HEK293 (cell line): ENCODE results near the gene NIBAN1.
A peak's percentile ranks its signal among the peaks of the same experiment; 100 is the strongest.

Experiments used
- BCL11A ChIP-seq: fragments of 450-650 bp; formaldehyde crosslinking; IDR thresholded peaks from 2 replicates; pipeline ENCODE4 v1.5.1; 2016; ENCODE audit warnings: low read depth, missing biosample characterization, missing genetic modification characterization
- BCL11B ChIP-seq: fragments of 450-650 bp; formaldehyde crosslinking; IDR thresholded peaks from 2 replicates; pipeline ENCODE4 v1.5.1; 2016; ENCODE audit warnings: low read depth, missing biosample characterization, missing genetic modification characterization
- EGR2 ChIP-seq: fragments of 450-650 bp; formaldehyde crosslinking; IDR thresholded peaks from 2 replicates; pipeline ENCODE4 v1.5.1; 2016; ENCODE audit warnings: low read depth, missing biosample characterization, missing genetic modification characterization
- GLI2 ChIP-seq: fragments of 450-650 bp; formaldehyde crosslinking; IDR thresholded peaks from 2 replicates; pipeline ENCODE4; 2017; ENCODE audit warnings: missing biosample characterization, missing genetic modification characterization, low read depth, borderline replicate concordance
- GLIS2 ChIP-seq: fragments of 450-650 bp; formaldehyde crosslinking; IDR thresholded peaks from 2 replicates; pipeline ENCODE4 v1.5.1; 2016; ENCODE audit warnings: missing biosample characterization, missing genetic modification characterization
- HIC1 ChIP-seq: fragments of 450-650 bp; formaldehyde crosslinking; IDR thresholded peaks from 2 replicates; pipeline ENCODE4 v1.5.1; 2016; ENCODE audit warnings: missing biosample characterization, missing genetic modification characterization
- INSM2 ChIP-seq: fragments of 450-650 bp; formaldehyde crosslinking; IDR thresholded peaks from 2 replicates; pipeline ENCODE4 v1.5.1; 2016; ENCODE audit warnings: missing biosample characterization, missing genetic modification characterization
- OSR2 ChIP-seq: fragments of 450-650 bp; formaldehyde crosslinking; IDR thresholded peaks from 2 replicates; pipeline ENCODE4 v1.5.1; 2016; ENCODE audit warnings: missing biosample characterization, missing genetic modification characterization
- OVOL3 ChIP-seq: fragments of 450-650 bp; formaldehyde crosslinking; IDR thresholded peaks from 2 replicates; pipeline ENCODE4 v1.5.1; 2016; ENCODE audit warnings: missing biosample characterization, missing genetic modification characterization
- SP7 ChIP-seq: fragments of 450-650 bp; formaldehyde crosslinking; IDR thresholded peaks from 2 replicates; pipeline ENCODE4 v1.5.1; 2016; ENCODE audit warnings: missing biosample characterization, missing genetic modification characterization
- TSHZ1 ChIP-seq: fragments of 450-650 bp; formaldehyde crosslinking; IDR thresholded peaks from 2 replicates; pipeline ENCODE4 v1.5.1; 2016; ENCODE audit warnings: missing biosample characterization, missing genetic modification characterization, borderline replicate concordance
- ZFHX2 ChIP-seq: fragments of 450-650 bp; formaldehyde crosslinking; conservative IDR thresholded peaks from 2 replicates; pipeline ENCODE4 v1.5.1; 2016; ENCODE audit warnings: missing biosample characterization, missing genetic modification characterization
- ZFP69B ChIP-seq: fragments of 450-650 bp; formaldehyde crosslinking; IDR thresholded peaks from 2 replicates; pipeline ENCODE4 v1.5.1; 2016; ENCODE audit warnings: missing biosample characterization, missing genetic modification characterization
- ZNF10 ChIP-seq: fragments of 450-650 bp; formaldehyde crosslinking; IDR thresholded peaks from 2 replicates; pipeline ENCODE4 v1.5.1; 2017; ENCODE audit warnings: missing biosample characterization, missing genetic modification characterization
- ZNF112 ChIP-seq: fragments of 450-650 bp; formaldehyde crosslinking; IDR thresholded peaks from 2 replicates; pipeline ENCODE4 v1.5.0; 2017; ENCODE audit warnings: missing biosample characterization, missing genetic modification characterization
- ZNF19 ChIP-seq: fragments of 450-650 bp; formaldehyde crosslinking; IDR thresholded peaks from 2 replicates; pipeline ENCODE4; 2016; ENCODE audit warnings: missing biosample characterization, missing genetic modification characterization, low read depth
- ZNF2 ChIP-seq: fragments of 450-650 bp; formaldehyde crosslinking; IDR thresholded peaks from 2 replicates; pipeline ENCODE4 v1.5.1; 2016; ENCODE audit warnings: missing biosample characterization, missing genetic modification characterization
- ZNF24 ChIP-seq: fragments of 450-650 bp; formaldehyde crosslinking; IDR thresholded peaks from 2 replicates; pipeline ENCODE4 v1.5.1; 2016; ENCODE audit warnings: missing biosample characterization, missing genetic modification characterization
- ZNF274 ChIP-seq, 2 experiments: fragments of 200-500 bp in 1 of 2; fragments of 450-650 bp in 1 of 2; sonication (Bioruptor generic) in 1 of 2; formaldehyde crosslinking in 1 of 2; IDR thresholded peaks; 2 replicates each; pipeline versions ENCODE4 v1.5.1 to v1.6.1; 2014 to 2016; ENCODE audit warnings: borderline replicate concordance in 1 of 2, inconsistent platforms in 1 of 2, low read length in 1 of 2, missing biosample characterization in 1 of 2, missing genetic modification characterization in 1 of 2
- ZNF335 ChIP-seq: fragments of 450-650 bp; formaldehyde crosslinking; conservative IDR thresholded peaks from 2 replicates; pipeline ENCODE4 v1.5.1; 2016; ENCODE audit warnings: missing biosample characterization, missing genetic modification characterization
- ZNF341 ChIP-seq: fragments of 450-650 bp; formaldehyde crosslinking; IDR thresholded peaks from 2 replicates; pipeline ENCODE4; 2016; ENCODE audit warnings: low read depth, missing biosample characterization, missing genetic modification characterization
- ZNF362 ChIP-seq: fragments of 450-650 bp; formaldehyde crosslinking; IDR thresholded peaks from 2 replicates; pipeline ENCODE4 v1.5.1; 2016; ENCODE audit warnings: missing biosample characterization, missing genetic modification characterization
- ZNF366 ChIP-seq: fragments of 450-650 bp; formaldehyde crosslinking; conservative IDR thresholded peaks from 2 replicates; pipeline ENCODE4 v1.5.1; 2016; ENCODE audit warnings: missing biosample characterization, missing genetic modification characterization
- ZNF473 ChIP-seq: fragments of 450-650 bp; formaldehyde crosslinking; IDR thresholded peaks from 2 replicates; pipeline ENCODE4 v1.5.1; 2017; ENCODE audit warnings: missing biosample characterization, missing genetic modification characterization
- ZNF600 ChIP-seq: fragments of 450-650 bp; formaldehyde crosslinking; IDR thresholded peaks from 2 replicates; pipeline ENCODE4 v1.5.1; 2016; ENCODE audit warnings: missing biosample characterization, missing genetic modification characterization
- ZNF626 ChIP-seq: fragments of 450-650 bp; sonication (Bioruptor Pico); formaldehyde crosslinking; IDR thresholded peaks from 2 replicates; pipeline ENCODE4 v1.5.1; 2018; ENCODE audit warnings: missing biosample characterization, missing genetic modification characterization, inconsistent platforms
- ZNF692 ChIP-seq: fragments of 450-650 bp; formaldehyde crosslinking; IDR thresholded peaks from 2 replicates; pipeline ENCODE4 v1.5.1; 2016; ENCODE audit warnings: missing biosample characterization, missing genetic modification characterization
- ZNF776 ChIP-seq: fragments of 450-650 bp; formaldehyde crosslinking; IDR thresholded peaks from 2 replicates; pipeline ENCODE4 v1.5.0; 2017; ENCODE audit warnings: missing biosample characterization, missing genetic modification characterization, borderline replicate concordance
- ZNF843 ChIP-seq: fragments of 450-650 bp; formaldehyde crosslinking; IDR thresholded peaks from 2 replicates; pipeline ENCODE4 v1.5.1; 2016; ENCODE audit warnings: missing biosample characterization, missing genetic modification characterization
- ZSCAN30 ChIP-seq: fragments of 450-650 bp; IDR thresholded peaks from 2 replicates; pipeline ENCODE4 v1.5.1; 2018; ENCODE audit warnings: missing biosample characterization, mild to moderate bottlenecking, missing genetic modification characterization, moderate library complexity

The NIBAN1 gene

GRCh38 chr1:184930645-184931044 is 43.7 kb downstream of the NIBAN1 start (continued):
- peak; percentile 84 for TF ChIP-seq SP7 (tag by site-specific recombination)
- TF ChIP-seq ZNF19 (tag by site-specific recombination): 0 out of 2 replicates have a peak, but pooled peaks have one; percentile 8
- peak; percentile 96 for TF ChIP-seq ZNF362 (tag by site-specific recombination)
- peak; percentile 88; the same call in 1 of the 2 replicates for TF ChIP-seq ZSCAN30
- TF ChIP-seq ZNF274 (IDR thresholded peaks at IDR 0.05; ENCODE audit: low read length): no peak
- TF ChIP-seq ZNF274 (tag by site-specific recombination; IDR thresholded peaks at IDR 0.05; ENCODE audit: borderline replicate concordance): no peak
- no peak for TF ChIP-seq ZFHX2 (tag by site-specific recombination)
- no peak for TF ChIP-seq ZNF341 (tag by site-specific recombination)
- TF ChIP-seq ZNF366 (tag by site-specific recombination): peak; percentile 82
- TF ChIP-seq INSM2 (tag by site-specific recombination): peak; percentile 98
- no peak for TF ChIP-seq ZNF776 (tag by site-specific recombination)
- no peak for TF ChIP-seq ZNF473 (tag by site-specific recombination)
- TF ChIP-seq ZNF24: peak; percentile 89
- TF ChIP-seq TSHZ1: peak; percentile 97
- peak; percentile 52; the same call in 1 of the 2 replicates for TF ChIP-seq ZNF692
- peak; percentile 92 for TF ChIP-seq OVOL3 (tag by site-specific recombination)
- peak; percentile 35; the same call in 1 of the 2 replicates for TF ChIP-seq GLIS2
- 0 out of 2 replicates have a peak, but pooled peaks have one; percentile 23 for TF ChIP-seq ZNF600 (tag by site-specific recombination)
- no peak for TF ChIP-seq ZFP69B (tag by site-specific recombination)
- no peak for TF ChIP-seq EGR2 (tag by site-specific recombination)
- TF ChIP-seq BCL11B (tag by site-specific recombination): peak; percentile 43; the same call in 1 of the 2 replicates
- no peak for TF ChIP-seq ZNF335
- TF ChIP-seq ZNF626 (tag by site-specific recombination): no peak
- TF ChIP-seq OSR2: peak; percentile 98
- TF ChIP-seq ZNF112 (tag by site-specific recombination): no peak
- 0 out of 2 replicates have a peak, but pooled peaks have one; percentile 48 for TF ChIP-seq ZNF10 (tag by site-specific recombination)
- TF ChIP-seq ZNF843 (tag by site-specific recombination): peak; percentile 98
- peak; percentile 90 for TF ChIP-seq GLI2 (tag by site-specific recombination)
- peak; percentile 85 for TF ChIP-seq HIC1 (tag by site-specific recombination)
- peak; percentile 88; the same call in 1 of the 2 replicates for TF ChIP-seq ZNF2
- peak; percentile 89; the same call in 1 of the 2 replicates for TF ChIP-seq BCL11A (tag by site-specific recombination)
